Gastrocnemius medialis (tissue), 4 donors: ENCODE results near the gene NOS1AP. TPM values are rescaled to one million over a fixed set of nuclear protein-coding genes. Genes with fewer than 3 reads are reported as not detected.

Source experiments
- ATAC-seq, 2 donors: fragments of 150-250 bp; one replicate each; pipeline ENCODE4 v1.9.1; 2016
- DNase-seq, 2 donors: peaks; one replicate each; pipeline ENCODE4 v3.0.0-alpha.2; 2019
- H3K27ac ChIP-seq, 4 donors: fragments of 200-600 bp; sonication (generic); 1 replicate in 1 of 4; 2 replicates in 3 of 4; pipeline ENCODE4 v1.5.1; 2016 to 2018; ENCODE audit warnings: mild to moderate bottlenecking in 2 of 4, moderate library complexity in 1 of 4
- H3K27me3 ChIP-seq, 3 donors: fragments of 200-600 bp; sonication (generic) in 2 of 3; 1 replicate in 1 of 3; 2 replicates in 2 of 3; pipeline versions ENCODE4 v1.5.1 to v1.6.0; 2016 to 2019; ENCODE audit warnings: mild to moderate bottlenecking in 1 of 3, moderate library complexity in 1 of 3
- H3K36me3 ChIP-seq, 2 donors: fragments of 200-600 bp; sonication (generic) in 1 of 2; one replicate each; pipeline ENCODE4 v1.5.1; 2017 to 2018
- H3K4me1 ChIP-seq, 2 donors: fragments of 200-600 bp; sonication (generic) in 1 of 2; one replicate each; pipeline ENCODE4 v1.5.1; 2016 to 2017; ENCODE audit warnings: mild to moderate bottlenecking in 2 of 2
- H3K4me3 ChIP-seq, 4 donors: fragments of 200-600 bp; sonication (generic) in 3 of 4; 1 replicate in 1 of 4; 2 replicates in 3 of 4; pipeline ENCODE4 v1.5.1; 2016 to 2019; ENCODE audit warnings: mild to moderate bottlenecking in 2 of 4
- H3K9me3 ChIP-seq, 3 donors: fragments of 200-600 bp; sonication (generic) in 2 of 3; 1 replicate in 1 of 3; 2 replicates in 2 of 3; pipeline ENCODE4 v1.5.1; 2016 to 2019
- CTCF ChIP-seq, 5 experiments: fragments of 450-650 bp in 3 of 5; fragments of 200-600 bp in 2 of 5; sonication (generic) in 2 of 5; IDR thresholded peaks in 4 of 5; conservative IDR thresholded peaks in 1 of 5; 1 replicate in 4 of 5; 2 replicates in 1 of 5; pipeline ENCODE4 v1.5.1; 2016 to 2019; ENCODE audit warnings: antibody characterized with exemption in 5 of 5, mild to moderate bottlenecking in 3 of 5, moderate library complexity in 3 of 5
- POLR2A ChIP-seq, 2 donors: fragments of 450-650 bp; IDR thresholded peaks; one replicate each; pipeline ENCODE4 v1.6.1; 2017; ENCODE audit warnings: antibody characterized with exemption in 2 of 2, mild to moderate bottlenecking in 2 of 2, moderate library complexity in 2 of 2
- in situ Hi-C, 4 donors: fragments of 200-750 bp; cut with MboI; loops; one replicate each; pipeline versions ENCODE4 v1.15.0 to v1.8.0; 2017; ENCODE audit warnings: low sequenced_read_pairs in 4 of 4
- intact Hi-C: fragments of 100-400 bp; cut with DNase I; formaldehyde crosslinking; loops from one replicate; pipeline ENCODE4 v1.15.1; 2023; ENCODE audit warnings: low total_unique reads
- total RNA-seq, 4 donors: library from RNA; depleted of rRNA; stranded (reverse); fragments of >200 nt; gene quantifications; one replicate each; pipeline versions ENCODE4 v1.1.0 to v1.2.3, GENCODE V29; 2016

NOS1AP gene
- total RNA-seq, 4 donors from 2014 or later, result 0.20 to 0.40 (median 0.25) TPM

GRCh38 chr1:162212713-162213112, 143.2 kb downstream of the NOS1AP start:
- DNase-seq (no peak), ATAC-seq (no peak)
- Histone ChIP-seq H3K9me3 (no peaks in the 10 kb centered on the region), H3K36me3 (no peaks in the 10 kb centered on the region), H3K27me3 (no peaks in the 10 kb centered on the region), H3K4me1 (peaks cover 9 to 11% of the 10 kb centered on the region in 2 donors), H3K27ac (no peak overlapping the region), H3K4me3 (no peak overlapping the region)
- intact Hi-C loops, result no loop called here
- no peak for TF ChIP-seq POLR2A (IDR thresholded peaks at IDR 0.05)
- no peak for TF ChIP-seq CTCF (IDR thresholded peaks at IDR 0.05 in 4 of 5, conservative IDR thresholded peaks at IDR 0.05 in 1 of 5)
- in situ Hi-C loops, result no loop called here

- TF ChIP-seq POLR2A (IDR thresholded peaks at IDR 0.05) (no peak), CTCF (IDR thresholded peaks at IDR 0.05 in 4 of 5, conservative IDR thresholded peaks at IDR 0.05 in 1 of 5) (no peak)
- Histone ChIP-seq H3K36me3 (no peaks in the 10 kb centered on the region), H3K27me3 (no peaks in the 10 kb centered on the region), H3K4me3 (no peak overlapping the region), H3K4me1 (peaks cover 9 to 11% of the 10 kb centered on the region in 2 donors), H3K9me3 (no peaks in the 10 kb centered on the region), H3K27ac (no peak overlapping the region)
- intact Hi-C loops, result no loop called here
- DNase-seq (no peak), ATAC-seq (peak in 1 of 2 donors; percentile 46)
- in situ Hi-C loops, result no loop called here
Observed at GRCh38 chr1:162213281-162213912, 143.9 kb downstream of the NOS1AP start.

GRCh38 chr1:162214202-162214601, 144.7 kb downstream of the NOS1AP start:
- Histone ChIP-seq H3K27ac (no peak overlapping the region), H3K36me3 (no peaks in the 10 kb centered on the region), H3K4me3 (no peak overlapping the region), H3K9me3 (no peaks in the 10 kb centered on the region), H3K27me3 (no peaks in the 10 kb centered on the region), H3K4me1 (peaks cover 9 to 11% of the 10 kb centered on the region in 2 donors)
- TF ChIP-seq POLR2A (IDR thresholded peaks at IDR 0.05) (no peak), CTCF (IDR thresholded peaks at IDR 0.05 in 4 of 5, conservative IDR thresholded peaks at IDR 0.05 in 1 of 5) (no peak)
- no peak for ATAC-seq
- in situ Hi-C loops (no loop called here), intact Hi-C loops (no loop called here)
- no peak for DNase-seq

GRCh38 chr1:162215902-162216301, 146.4 kb downstream of the NOS1AP start:
- ATAC-seq (no peak), DNase-seq (no peak)
- Histone ChIP-seq H3K36me3 (no peaks in the 10 kb centered on the region), H3K4me3 (no peak overlapping the region), H3K4me1 (peaks cover 9 to 11% of the 10 kb centered on the region in 2 donors), H3K9me3 (no peaks in the 10 kb centered on the region), H3K27me3 (no peaks in the 10 kb centered on the region), H3K27ac (no peak overlapping the region)
- TF ChIP-seq CTCF (IDR thresholded peaks at IDR 0.05 in 4 of 5, conservative IDR thresholded peaks at IDR 0.05 in 1 of 5), result no peak
- TF ChIP-seq POLR2A (IDR thresholded peaks at IDR 0.05), result no peak
- intact Hi-C loops, result no loop called here
- in situ Hi-C loops, result no loop called here

- no peak for ATAC-seq
- no peak for DNase-seq
- Histone ChIP-seq H3K27ac (no peak overlapping the region), H3K4me1 (peaks cover 9 to 11% of the 10 kb centered on the region in 2 donors), H3K9me3 (no peaks in the 10 kb centered on the region), H3K36me3 (no peaks in the 10 kb centered on the region), H3K4me3 (no peak overlapping the region), H3K27me3 (no peaks in the 10 kb centered on the region)
- intact Hi-C loops (no loop called here), in situ Hi-C loops (no loop called here)
- TF ChIP-seq CTCF (IDR thresholded peaks at IDR 0.05 in 4 of 5, conservative IDR thresholded peaks at IDR 0.05 in 1 of 5), result no peak
- no peak for TF ChIP-seq POLR2A (IDR thresholded peaks at IDR 0.05)
Observed at GRCh38 chr1:162216604-162217003, 147.1 kb downstream of the NOS1AP start.
